ENCODE measurements around the gene OGFOD3.

OGFOD3 gene

DNA sequence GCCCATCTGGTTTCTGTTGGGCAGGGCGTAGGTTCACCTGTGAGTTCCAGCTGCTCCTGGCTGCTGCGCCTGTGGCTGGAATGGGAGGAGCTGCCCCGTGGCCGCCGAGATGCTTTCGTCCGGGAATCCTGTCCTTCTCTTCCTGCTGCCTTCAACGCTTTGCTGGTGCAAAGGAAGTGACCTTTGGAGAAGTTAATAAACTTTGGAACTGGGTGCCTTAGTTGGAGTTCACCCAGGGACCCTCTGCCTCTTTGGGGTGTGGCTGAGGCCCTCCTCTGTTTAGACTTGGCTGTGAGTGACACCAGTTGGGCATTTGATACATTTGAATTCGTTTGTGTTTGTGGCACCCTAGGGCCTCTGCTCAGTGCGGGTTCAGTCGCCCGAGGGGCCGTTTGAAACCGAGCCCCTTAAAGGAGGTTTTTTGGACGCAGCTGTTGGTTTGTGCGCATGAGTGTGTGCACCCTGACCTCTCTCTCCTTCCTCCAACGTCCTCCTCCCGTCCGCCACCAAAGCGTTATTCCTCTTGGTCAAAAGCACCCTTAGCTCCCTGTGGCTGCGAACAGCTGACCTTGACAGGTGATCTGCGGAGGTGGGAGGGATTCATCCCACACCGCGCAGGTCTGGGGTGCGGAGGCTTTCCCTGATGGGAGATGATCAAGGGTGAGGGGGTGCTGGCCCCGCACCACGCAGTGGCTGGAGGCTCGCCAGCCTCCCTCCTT lies 75.9 kb downstream of the OGFOD3 start:
- FAIRE-seq (no peak), DNase-seq (ENCODE audit: insufficient read length, low spot score) (no peak)
- TF ChIP-seq POLR2A (IDR thresholded peaks at IDR 0.05; ENCODE audit: low read depth, low read length) (no peak), POLR2AphosphoS5 (IDR thresholded peaks at IDR 0.05; ENCODE audit: low read depth, low read length) (no peak), PAX5 (IDR thresholded peaks at IDR 0.05; ENCODE audit: insufficient read depth, low read length, severe bottlenecking) (no peak), POU2F2 (IDR thresholded peaks at IDR 0.05; ENCODE audit: low read depth, low read length) (no peak), TAF1 (IDR thresholded peaks at IDR 0.05; ENCODE audit: low read depth, low read length) (no peak)

- FAIRE-seq (no peak), DNase-seq (ENCODE audit: insufficient read length, low spot score) (no peak)
- TF ChIP-seq TAF1 (IDR thresholded peaks at IDR 0.05; ENCODE audit: low read depth, low read length) = no peak
- TF ChIP-seq POLR2A (IDR thresholded peaks at IDR 0.05; ENCODE audit: low read depth, low read length) = no peak
- no peak for TF ChIP-seq POLR2AphosphoS5 (IDR thresholded peaks at IDR 0.05; ENCODE audit: low read depth, low read length)
- TF ChIP-seq PAX5 (IDR thresholded peaks at IDR 0.05; ENCODE audit: insufficient read depth, low read length, severe bottlenecking) = no peak
- TF ChIP-seq SPI1 (IDR thresholded peaks at IDR 0.05; ENCODE audit: low read depth, low read length) = no peak
- no peak for TF ChIP-seq POU2F2 (IDR thresholded peaks at IDR 0.05; ENCODE audit: low read depth, low read length)
These were observed 78.5 kb downstream of the OGFOD3 start for GRCh38 chr17:82339634-82340580.

Data from GM12891 (cell line).